B cell (primary cell): ENCODE measurements around the gene ENTHD1.

Source experiments
- CTCF ChIP-seq: fragments of 200-600 bp; IDR thresholded peaks from one replicate; pipeline ENCODE4 v1.8.0; 2022; ENCODE audit warnings: antibody characterized with exemption, mild to moderate bottlenecking
- EZH2 ChIP-seq: IDR thresholded peaks from 2 replicates; pipeline ENCODE4 v1.6.1; 2012; ENCODE audit warnings: borderline replicate concordance, low read depth, mild to moderate bottlenecking, moderate library complexity, low read length; ENCODE audit not compliant: insufficient read depth, poor library complexity, severe bottlenecking

- TF ChIP-seq CTCF (no peak), EZH2 (no peak)
Measured at GRCh38 chr22:39852799-39853198, 40.8 kb downstream of the ENTHD1 start.
